Inflammatory macrophage treated with lipopolysaccharide for 4 hours (primary cell): ENCODE data around the gene KATNBL1.
"Not testable (repeated sequence)": the region's sequence is repeated elsewhere in the genome, so short reads cannot be mapped to it uniquely, and the experiment has no call there.

ENCODE experiments used
- DNase-seq: peaks from one replicate; pipeline ENCODE4 v3.0.0-alpha.2; 2020

Gene KATNBL1

GRCh38 chr15:34209421-34210282 is at the start of gene KATNBL1:
Gene KATNBL1 (minus strand): TSS chr15:34210096. CDS start chr15:34163676, 46,420 bp downstream.
- DNase-seq = peak; percentile 98

- DNase-seq = no peak
Measured at GRCh38 chr15:34259566-34259965, 49.7 kb upstream of the KATNBL1 start.

GRCh38 chr15:34258151-34258550 is 48.3 kb upstream of the KATNBL1 start:
- DNase-seq = no peak

GRCh38 chr15:34252545-34252944 is 42.6 kb upstream of the KATNBL1 start:
- DNase-seq = no peak

- no peak for DNase-seq
Measured at GRCh38 chr15:34248190-34248589, 38.3 kb upstream of the KATNBL1 start.

GRCh38 chr15:34246276-34246976 is 36.5 kb upstream of the KATNBL1 start:
- DNase-seq = no peak

GRCh38 chr15:34243226-34243625 is 33.3 kb upstream of the KATNBL1 start:
- no peak for DNase-seq

- DNase-seq = no peak
Measured at GRCh38 chr15:34242331-34242710, 32.4 kb upstream of the KATNBL1 start.

- peak; percentile 37 for DNase-seq
Measured at GRCh38 chr15:34241376-34242330, 31.8 kb upstream of the KATNBL1 start.

- no peak for DNase-seq
Measured at GRCh38 chr15:34240537-34240936, 30.6 kb upstream of the KATNBL1 start.

GRCh38 chr15:34239151-34239808 is 29.4 kb upstream of the KATNBL1 start:
- peak; percentile 33 for DNase-seq

GRCh38 chr15:34233614-34234013 is 23.7 kb upstream of the KATNBL1 start:
- no peak for DNase-seq

- peak; percentile 62 for DNase-seq
Measured at GRCh38 chr15:34223904-34224596, 14.2 kb upstream of the KATNBL1 start.

GRCh38 chr15:34217587-34218225 is 7.8 kb upstream of the KATNBL1 start:
- no peak for DNase-seq

GRCh38 chr15:34216527-34217270 is 6.8 kb upstream of the KATNBL1 start:
- DNase-seq = no peak

- no peak for DNase-seq
Measured at GRCh38 chr15:34214135-34214534, 4.2 kb upstream of the KATNBL1 start.

- DNase-seq = no peak
Measured at GRCh38 chr15:34213690-34214089, 3.8 kb upstream of the KATNBL1 start.

- DNase-seq = no peak
Measured at GRCh38 chr15:34206011-34206410, 3.9 kb downstream of the KATNBL1 start.

- DNase-seq = no peak
Measured at GRCh38 chr15:34203936-34204335, 6.0 kb downstream of the KATNBL1 start.

- no peak for DNase-seq
Measured at GRCh38 chr15:34203305-34203704, 6.6 kb downstream of the KATNBL1 start.

- DNase-seq = not testable (repeated sequence)
Measured at GRCh38 chr15:34193272-34193671, 16.6 kb downstream of the KATNBL1 start.
